Lower leg skin (tissue), 3 donors: Measurements from ENCODE around the gene NEK4.

Experiments
- CTCF ChIP-seq, 3 donors: fragments of 450-650 bp; IDR thresholded peaks; one replicate each; pipeline ENCODE4 v1.5.1; 2016; ENCODE audit warnings: antibody characterized with exemption in 3 of 3, mild to moderate bottlenecking in 3 of 3, moderate library complexity in 2 of 3
- POLR2A ChIP-seq, 2 donors: fragments of 450-650 bp; IDR thresholded peaks; one replicate each; pipeline ENCODE4 v1.6.1; 2016 to 2017; ENCODE audit warnings: antibody characterized with exemption in 2 of 2, mild to moderate bottlenecking in 1 of 2, moderate library complexity in 1 of 2

- TF ChIP-seq CTCF (IDR thresholded peaks at IDR 0.05) (no peak), POLR2A (IDR thresholded peaks at IDR 0.05) (no peak)
These were observed 29.3 kb upstream of the NEK4 start for GRCh38 chr3:52800079-52800478.
